Fibroblast of the conjunctiva (primary cell): ENCODE measurements around the gene NMNAT3.

Source experiments
- DNase-seq: peaks from one replicate; pipeline ENCODE4 v3.0.0-alpha.2; 2010; ENCODE audit warnings: low read depth

The NMNAT3 gene

GRCh38 chr3:139674571-139675260 is 3.1 kb downstream of the NMNAT3 start:
- no peak for DNase-seq

GRCh38 chr3:139672884-139673283 is 4.9 kb downstream of the NMNAT3 start:
- no peak for DNase-seq

- no peak for DNase-seq
Measured at GRCh38 chr3:139671863-139672646, 5.7 kb downstream of the NMNAT3 start.

GRCh38 chr3:139671107-139671506 is 6.7 kb downstream of the NMNAT3 start:
- DNase-seq: no peak

- no peak for DNase-seq
Measured at GRCh38 chr3:139670196-139670595, 7.6 kb downstream of the NMNAT3 start.

- no peak for DNase-seq
Measured at GRCh38 chr3:139668332-139668731, 9.4 kb downstream of the NMNAT3 start.

GRCh38 chr3:139664958-139665357 is 12.8 kb downstream of the NMNAT3 start:
- DNase-seq: no peak

GRCh38 chr3:139660269-139660668 is 17.5 kb downstream of the NMNAT3 start:
- no peak for DNase-seq

- no peak for DNase-seq
Measured at GRCh38 chr3:139659511-139659910, 18.3 kb downstream of the NMNAT3 start.

- no peak for DNase-seq
Measured at GRCh38 chr3:139657936-139658335, 19.8 kb downstream of the NMNAT3 start.

- DNase-seq: no peak
Measured at GRCh38 chr3:139657434-139657833, 20.3 kb downstream of the NMNAT3 start.

GRCh38 chr3:139655909-139656595 is 21.7 kb downstream of the NMNAT3 start:
- DNase-seq: no peak

GRCh38 chr3:139654637-139655365 is 23.0 kb downstream of the NMNAT3 start:
- no peak for DNase-seq

GRCh38 chr3:139653582-139653981 is 24.2 kb downstream of the NMNAT3 start:
- DNase-seq: no peak

GRCh38 chr3:139652561-139652960 is 25.2 kb downstream of the NMNAT3 start:
- no peak for DNase-seq

- DNase-seq: no peak
Measured at GRCh38 chr3:139647866-139648435, 29.8 kb downstream of the NMNAT3 start.

GRCh38 chr3:139646512-139646911 is 31.3 kb downstream of the NMNAT3 start:
- no peak for DNase-seq

GRCh38 chr3:139642996-139643395 is 34.8 kb downstream of the NMNAT3 start:
- DNase-seq: no peak

- DNase-seq: no peak
Measured at GRCh38 chr3:139640456-139640855, 37.3 kb downstream of the NMNAT3 start.

- no peak for DNase-seq
Measured at GRCh38 chr3:139639662-139640061, 38.1 kb downstream of the NMNAT3 start.

- no peak for DNase-seq
Measured at GRCh38 chr3:139638518-139638917, 39.3 kb downstream of the NMNAT3 start.

- no peak for DNase-seq
Measured at GRCh38 chr3:139636511-139636910, 41.3 kb downstream of the NMNAT3 start.
